Astrocyte of the cerebellum (primary cell): ENCODE data around the gene RPL36.
A peak's percentile ranks its signal among the peaks of the same experiment; 100 is the strongest.

Source experiments
- DNase-seq: peaks from one replicate; pipeline ENCODE4 v3.0.0-alpha.2; 2011; ENCODE audit warnings: low read depth
- H3K4me3 ChIP-seq: 2 replicates; pipeline ENCODE4 v1.5.1; 2011; ENCODE audit warnings: mild to moderate bottlenecking, low read depth, low read length, moderate library complexity
- CTCF ChIP-seq: IDR thresholded peaks from 2 replicates; pipeline ENCODE4 v1.5.1; 2012; ENCODE audit warnings: low read length, low read depth, moderate library complexity, mild to moderate bottlenecking; ENCODE audit errors: missing control alignments
- in situ Hi-C: cut with HindIII; loops from 2 replicates; pipeline ENCODE4 v1.10.0; 2017; ENCODE audit warnings: low sequenced_read_pairs

Gene RPL36

GRCh38 chr19:5690125-5690954, at the start of gene RPL36:
TSS of gene RPL36 (plus strand) at chr19:5690295. CDS start at chr19:5690508, 213 bp downstream.
- peak within 1 kb of the TSS; percentile 98 for H3K4me3 ChIP-seq
- DNase-seq: peak; percentile 91
- TF ChIP-seq CTCF: peak; percentile 95
- in situ Hi-C loops: no loop called here

- TF ChIP-seq CTCF: no peak
- H3K4me3 ChIP-seq: no peak overlapping the region
- in situ Hi-C loops: no loop called here
- DNase-seq: no peak
Observed at GRCh38 chr19:5641171-5641570, 48.9 kb upstream of the RPL36 start.

- no peak for DNase-seq
- no peak for TF ChIP-seq CTCF
- in situ Hi-C loops: no loop called here
- H3K4me3 ChIP-seq: no peak overlapping the region
Observed at GRCh38 chr19:5642204-5642603, 47.9 kb upstream of the RPL36 start.

- in situ Hi-C loops: no loop called here
- TF ChIP-seq CTCF: no peak
- no peak for DNase-seq
- no peak overlapping the region for H3K4me3 ChIP-seq
Observed at GRCh38 chr19:5643060-5643459, 47.0 kb upstream of the RPL36 start.

- no peak for DNase-seq
- in situ Hi-C loops: no loop called here
- TF ChIP-seq CTCF: no peak
- no peak overlapping the region for H3K4me3 ChIP-seq
Observed at GRCh38 chr19:5644037-5644436, 46.1 kb upstream of the RPL36 start.

- no peak for TF ChIP-seq CTCF
- H3K4me3 ChIP-seq: no peak overlapping the region
Observed at GRCh38 chr19:5645409-5645808, 44.7 kb upstream of the RPL36 start.

More at GRCh38 chr19:5645409-5645808, 44.7 kb upstream of the RPL36 start:
- in situ Hi-C loops: no loop called here
- no peak for DNase-seq
